ENCODE measurements around the gene SCN2A.

SCN2A gene

DNA sequence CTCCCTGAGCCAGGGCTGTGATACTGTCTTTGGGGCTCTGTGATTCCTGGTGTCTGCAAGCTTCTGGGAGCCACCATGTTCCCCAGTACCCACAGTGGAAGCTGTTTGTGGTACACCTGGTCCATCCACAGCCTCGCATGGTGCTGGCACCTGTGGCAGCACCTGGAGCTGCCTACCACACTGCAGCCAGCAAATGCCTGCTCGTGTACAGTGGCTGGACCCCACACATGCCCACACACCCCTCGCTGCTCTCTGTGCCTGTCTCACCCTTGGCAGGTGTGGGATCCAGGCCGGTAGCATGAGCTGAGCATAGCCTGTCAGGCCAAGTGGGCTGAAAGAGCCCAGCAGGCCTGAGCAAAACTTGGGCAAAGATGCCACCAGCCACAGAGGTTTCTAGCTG, 188.5 kb downstream of the SCN2A start:
- DNase-seq = no peak

DNA sequence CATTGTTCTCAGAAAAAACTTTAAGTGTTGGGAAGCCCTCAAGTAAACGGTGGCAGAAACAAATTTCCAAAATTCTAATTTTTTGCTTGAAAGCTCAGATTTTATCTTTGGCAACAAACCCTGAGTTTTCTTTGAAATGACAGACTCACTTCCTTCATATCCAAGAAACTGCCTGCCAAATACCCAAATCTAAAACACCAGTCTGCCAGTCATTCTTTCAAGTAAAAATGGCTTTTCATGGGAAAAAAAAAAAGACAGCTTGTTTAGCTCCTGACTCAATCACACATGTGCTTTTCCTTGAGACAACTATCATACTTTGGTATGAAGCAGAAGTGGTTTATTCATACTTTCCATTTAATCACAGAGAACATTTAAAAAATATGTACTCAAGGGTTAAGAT, 189.7 kb downstream of the SCN2A start:
- no peak for DNase-seq

DNA sequence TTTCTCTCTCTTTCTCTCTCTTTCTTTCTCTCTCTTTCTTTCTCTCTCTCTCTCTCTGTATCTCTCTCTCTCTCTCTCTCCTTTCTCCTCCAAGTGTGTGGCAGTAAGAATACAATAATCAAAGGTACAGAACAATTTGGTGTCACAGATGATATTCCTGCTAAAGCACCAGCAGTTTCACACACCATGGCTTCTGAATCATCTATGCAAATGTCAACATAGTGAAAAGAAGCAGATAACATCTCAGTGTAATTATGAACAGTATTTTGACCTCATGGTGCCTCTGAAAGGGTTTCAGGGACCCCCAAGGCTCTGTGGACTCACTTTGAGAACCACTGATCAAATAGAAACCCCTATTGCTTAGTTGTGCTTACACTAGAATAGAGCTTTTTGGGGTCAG, 191.8 kb downstream of the SCN2A start:
- DNase-seq = no peak

DNA sequence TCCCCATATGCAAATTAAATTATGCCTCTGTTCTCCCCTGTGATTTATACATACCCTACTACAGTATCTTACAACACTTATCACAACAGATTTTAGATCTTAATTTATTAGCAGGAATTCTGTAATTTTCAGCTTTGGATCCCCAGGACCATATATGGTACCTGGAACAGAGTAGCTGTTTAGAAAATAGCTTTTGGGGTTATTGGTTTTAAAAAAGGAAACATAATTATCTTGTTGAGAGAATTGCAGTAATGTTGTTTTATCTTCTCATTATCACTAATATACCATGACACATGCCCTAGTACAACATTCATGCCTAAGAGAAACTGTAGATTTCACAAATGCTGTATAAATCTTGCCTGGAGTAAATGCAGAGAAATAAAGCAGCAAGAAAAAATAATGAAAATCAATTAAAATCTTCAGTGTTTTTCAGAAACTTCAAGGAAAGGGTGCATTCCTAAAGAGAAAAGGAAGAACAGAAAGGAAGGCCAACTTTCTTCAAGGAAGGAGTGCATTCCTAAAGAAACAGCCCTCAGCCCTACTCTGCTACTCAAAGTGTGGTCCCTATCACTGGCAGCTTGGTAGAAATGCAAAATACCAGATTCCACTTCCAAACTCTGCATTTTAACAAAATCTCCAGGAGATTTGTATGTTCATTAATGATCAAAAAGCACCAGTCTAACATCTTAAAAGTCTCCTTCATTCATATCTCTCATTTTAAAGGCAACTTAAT, 193.2 kb downstream of the SCN2A start:
- no peak for DNase-seq

DNA sequence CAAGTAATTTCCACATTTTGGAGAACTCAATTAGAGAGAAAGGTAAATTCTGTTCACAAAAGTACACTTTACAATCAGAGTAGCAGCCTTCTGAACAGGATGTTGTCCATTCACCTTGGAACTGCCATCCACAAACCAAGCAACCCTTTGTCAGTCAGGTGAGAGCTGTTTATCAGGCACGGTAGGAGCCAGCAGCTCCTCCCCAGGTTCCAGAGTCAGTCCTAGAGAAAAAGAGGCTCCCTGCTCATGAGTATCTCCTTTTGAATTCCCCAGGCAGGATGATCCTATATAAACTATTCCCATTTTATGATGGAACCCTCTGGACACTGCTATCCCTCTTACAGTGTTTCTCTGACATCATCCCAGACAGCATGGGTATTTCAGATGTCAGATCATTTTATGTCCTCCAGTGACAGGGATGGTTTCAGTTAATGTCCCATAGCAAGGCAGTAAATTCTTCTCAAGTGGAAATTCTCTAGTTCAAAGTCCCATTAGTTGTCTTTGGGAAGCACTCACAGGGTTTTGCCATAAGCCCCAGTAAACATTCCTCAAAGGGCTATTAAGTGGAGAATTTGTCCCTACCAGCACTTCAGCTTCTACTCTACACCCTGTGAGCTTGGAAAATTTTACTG, 195.8 kb downstream of the SCN2A start:
- DNase-seq = no peak

DNA sequence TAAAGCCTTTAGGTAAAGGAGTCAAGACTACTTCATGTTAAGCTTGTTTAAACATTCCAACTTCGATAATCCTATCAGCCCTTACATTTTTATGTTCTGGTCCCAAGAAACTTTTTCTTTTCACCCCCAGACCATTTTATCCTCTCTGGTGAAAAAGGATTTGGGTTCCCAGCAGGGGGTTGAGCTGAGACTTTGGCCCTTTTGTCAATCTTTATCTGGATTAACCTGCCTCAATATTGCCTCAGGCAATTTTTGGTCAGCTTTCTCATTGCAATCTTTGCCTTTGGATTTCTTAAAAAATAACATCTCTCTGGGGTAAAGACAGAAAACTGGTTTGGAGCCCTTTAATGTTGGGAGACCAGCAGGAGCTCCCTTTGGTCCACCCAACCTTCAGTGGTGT, 196.4 kb downstream of the SCN2A start:
- DNase-seq = no peak

DNA sequence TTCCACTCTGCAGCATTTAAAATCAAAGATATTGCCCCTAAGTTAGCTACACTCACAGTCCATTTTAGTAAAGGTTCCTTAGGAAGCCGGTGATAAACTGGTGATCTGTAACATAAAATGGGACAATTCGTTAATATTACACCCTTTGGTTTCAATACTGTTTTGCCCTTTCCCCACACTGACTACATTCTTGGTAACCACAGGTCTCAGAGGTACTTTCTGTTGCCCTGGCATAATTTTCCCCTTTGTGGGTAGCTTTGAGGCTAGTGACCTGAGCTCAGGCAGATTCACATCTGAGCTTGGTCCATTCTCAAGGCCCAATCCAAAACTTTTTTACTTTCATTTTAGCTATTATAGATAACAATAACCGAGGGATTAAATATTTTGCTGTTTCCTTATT, 197.3 kb downstream of the SCN2A start:
- DNase-seq = no peak

DNA sequence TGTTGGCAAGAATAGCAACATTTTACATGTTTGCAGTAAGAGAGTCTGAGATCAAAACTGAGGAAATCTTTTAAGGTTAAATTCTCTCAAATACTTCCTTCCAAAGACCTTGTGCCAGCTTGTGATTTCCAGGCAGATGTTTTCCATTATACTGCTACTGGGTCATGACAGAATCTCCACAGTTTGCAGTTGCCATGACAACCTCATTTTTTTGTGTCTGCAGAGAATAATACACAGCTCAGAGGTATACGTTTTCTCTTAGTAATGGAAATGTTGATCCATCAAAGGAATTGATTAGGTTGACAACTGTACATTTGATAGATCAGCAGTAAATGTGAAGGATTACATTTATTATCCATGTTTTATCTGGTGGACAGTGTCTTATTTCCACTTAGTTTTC, 201.2 kb downstream of the SCN2A start:
- no peak for DNase-seq

Measured in SW 1271 (cell line).